NCI-H2171 (cell line): ENCODE data around the gene COL23A1.
"Not testable (repeated sequence)": the region's sequence is repeated elsewhere in the genome, so short reads cannot be mapped to it uniquely, and the experiment has no call there.

Source experiments
- DNase-seq: peaks from one replicate; lab custom pipeline; 2025; lab: John Stamatoyannopoulos, UW

The COL23A1 gene

GRCh38 chr5:178588769-178589168 is 1.4 kb downstream of the COL23A1 start:
- DNase-seq: no peak

DNA sequence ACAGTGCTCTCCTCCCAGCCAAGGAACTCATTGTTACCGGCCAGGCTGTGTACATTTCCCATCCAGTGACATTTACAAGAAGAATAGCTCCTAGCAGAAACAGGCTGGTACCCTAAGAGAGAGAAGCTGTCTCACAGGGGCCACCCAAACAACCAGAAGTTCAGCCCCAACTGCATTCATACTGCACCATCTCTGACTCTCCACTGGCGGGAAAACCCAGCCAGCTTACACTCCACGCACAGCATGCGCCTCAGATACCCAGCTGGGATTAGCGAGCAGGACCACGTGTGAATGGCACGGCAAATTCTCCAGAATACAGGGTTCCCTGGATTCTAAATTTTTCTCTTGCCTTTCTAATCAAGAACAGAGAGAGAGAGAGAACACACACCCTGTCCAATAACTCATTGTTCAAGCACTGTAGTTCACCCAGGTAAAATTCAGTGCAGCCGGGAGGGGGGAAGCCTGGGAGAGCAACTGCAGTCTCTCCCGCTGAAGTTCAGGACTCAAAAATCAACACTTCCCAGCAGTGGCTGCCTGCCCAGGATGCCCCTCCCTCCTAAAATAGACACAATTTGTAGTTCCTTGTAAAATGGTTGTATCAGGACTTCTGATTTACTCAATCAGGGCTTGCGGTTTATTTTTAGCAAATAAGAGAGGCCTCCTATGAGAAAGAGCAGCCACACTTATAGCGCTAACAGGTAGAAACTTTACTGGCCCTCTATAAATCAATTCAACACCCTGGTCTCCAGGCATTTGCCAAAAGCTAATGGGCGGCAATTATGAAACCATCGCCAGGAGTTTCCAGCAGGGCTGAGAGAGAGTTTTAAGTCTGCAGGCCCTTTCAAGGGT is 2.2 kb downstream of the COL23A1 start:
- no peak for DNase-seq

DNA sequence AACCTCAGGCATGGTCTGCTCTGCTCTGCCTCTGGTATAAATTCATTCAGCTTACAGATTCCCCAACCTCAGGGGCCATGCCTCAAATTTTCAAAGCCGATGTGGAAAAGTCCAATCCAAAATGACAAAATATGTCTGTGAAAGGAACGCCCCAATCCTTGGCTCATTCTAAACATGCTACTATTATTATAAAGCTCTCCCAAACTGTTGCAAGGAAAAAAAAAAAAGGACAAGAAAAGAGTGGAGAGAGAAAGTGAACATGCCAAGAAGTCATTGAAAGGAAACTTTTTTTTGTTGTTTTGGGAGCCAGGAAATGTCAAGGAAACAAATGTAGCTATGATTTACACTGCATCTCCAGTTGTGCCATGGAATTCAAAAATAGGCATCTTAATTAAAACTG is 3.8 kb downstream of the COL23A1 start:
- no peak for DNase-seq

GRCh38 chr5:178585421-178585820 is 4.8 kb downstream of the COL23A1 start:
- DNase-seq: not testable (repeated sequence)

DNA sequence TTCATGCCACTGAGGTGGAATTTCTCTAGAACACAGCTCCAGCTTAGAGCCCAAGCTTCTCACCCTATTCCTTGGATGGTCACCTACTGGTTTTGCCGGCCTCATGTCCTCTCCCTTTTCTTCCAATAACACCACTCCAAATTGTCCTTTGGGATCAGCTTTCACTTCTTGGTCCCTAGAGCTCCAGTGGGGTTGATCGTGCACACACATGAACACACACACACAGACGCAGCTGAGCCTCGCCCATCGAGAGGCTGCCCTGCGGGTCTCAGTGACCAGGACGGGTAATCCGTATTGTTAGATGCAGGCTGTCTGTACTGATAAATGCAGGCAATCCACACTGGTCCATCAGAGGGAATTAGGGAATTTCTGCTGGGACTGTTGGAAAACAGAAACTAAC is 6.9 kb downstream of the COL23A1 start:
- DNase-seq: no peak

DNA sequence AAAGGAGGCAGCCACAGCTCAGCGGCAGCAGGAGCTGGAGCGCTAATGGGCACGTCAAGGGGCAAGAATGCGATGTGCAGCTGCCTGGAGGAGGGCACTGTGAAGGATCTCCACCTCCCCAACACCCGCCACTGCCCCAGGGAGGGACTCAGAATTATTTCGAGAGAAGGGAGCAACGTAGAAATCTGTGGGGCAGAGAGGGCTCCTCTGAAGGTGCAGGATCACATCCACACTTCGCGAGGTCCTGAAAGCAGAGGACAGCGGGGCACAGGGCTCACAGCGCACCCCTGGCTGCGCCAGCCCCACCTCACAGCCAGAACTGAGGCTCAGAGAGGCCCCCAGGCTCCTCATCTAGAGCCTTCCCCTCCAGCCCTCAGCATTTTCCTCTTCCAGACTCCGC is 7.9 kb downstream of the COL23A1 start:
- no peak for DNase-seq

DNA sequence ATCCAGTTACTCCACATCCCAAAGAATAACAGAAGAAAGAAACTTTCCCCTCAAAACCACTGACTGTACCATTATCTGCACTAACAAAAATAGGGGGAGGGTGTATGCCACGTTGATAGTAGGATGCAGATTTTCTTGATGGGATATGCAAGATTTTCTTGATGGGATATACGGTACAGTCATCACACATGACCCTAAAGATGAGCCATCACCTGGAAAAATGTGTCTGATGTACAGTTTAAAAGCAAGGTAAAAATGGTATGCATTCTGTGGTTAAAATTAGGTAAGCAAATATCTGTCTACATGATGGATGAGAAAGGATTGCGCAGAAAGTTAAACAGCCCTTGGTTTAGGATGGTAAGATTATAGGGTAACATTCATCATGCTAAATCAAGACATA is 8.6 kb downstream of the COL23A1 start:
- DNase-seq: no peak

DNA sequence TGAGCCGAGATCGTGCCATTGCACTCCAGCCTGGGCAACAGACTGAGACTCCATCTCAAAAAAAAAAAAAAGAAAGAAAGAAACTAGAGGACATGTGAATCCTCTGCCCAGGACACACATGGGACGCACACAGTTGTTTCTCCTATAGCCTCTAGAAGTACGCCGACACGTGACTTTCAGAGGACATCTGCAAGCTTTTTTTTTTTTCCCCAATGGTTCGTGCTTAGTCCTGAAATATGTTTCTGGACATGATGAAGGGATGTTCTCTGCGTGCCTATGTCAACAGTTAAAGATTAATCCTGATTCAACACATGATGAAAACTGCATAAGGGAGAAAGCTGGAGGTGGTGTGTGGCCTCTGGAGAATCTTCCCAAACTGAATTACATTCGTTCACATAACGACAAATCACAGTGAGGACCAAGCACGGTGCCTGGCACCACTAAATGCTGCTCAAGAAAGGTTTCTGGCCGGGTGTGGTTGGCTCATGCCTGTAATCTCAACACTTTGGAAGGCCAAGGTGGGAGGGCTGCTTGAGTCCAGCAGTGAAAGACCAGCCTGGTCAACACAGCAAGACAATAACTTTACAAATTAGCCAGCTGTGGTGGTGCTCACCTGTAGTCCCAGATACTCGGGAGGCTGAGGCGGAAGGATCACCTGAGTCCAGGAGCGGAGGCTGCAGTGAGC is 9.8 kb downstream of the COL23A1 start:
- no peak for DNase-seq

DNA sequence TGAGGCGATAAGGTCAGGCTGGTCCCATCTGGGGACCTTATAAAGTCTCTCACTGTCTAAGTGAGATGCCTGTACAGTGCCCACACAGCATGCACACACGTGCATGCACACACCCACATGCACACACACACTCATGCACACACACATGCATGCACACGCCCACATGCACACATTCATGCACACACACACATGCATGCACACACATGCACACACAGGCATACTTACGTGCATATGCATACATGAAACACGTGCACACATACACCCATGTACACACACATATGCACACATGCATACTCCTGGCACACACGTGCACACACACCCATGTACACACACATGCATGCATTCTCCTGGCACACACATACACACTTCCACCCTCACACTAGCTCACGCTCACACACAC is 12.2 kb downstream of the COL23A1 start:
- no peak for DNase-seq

DNA sequence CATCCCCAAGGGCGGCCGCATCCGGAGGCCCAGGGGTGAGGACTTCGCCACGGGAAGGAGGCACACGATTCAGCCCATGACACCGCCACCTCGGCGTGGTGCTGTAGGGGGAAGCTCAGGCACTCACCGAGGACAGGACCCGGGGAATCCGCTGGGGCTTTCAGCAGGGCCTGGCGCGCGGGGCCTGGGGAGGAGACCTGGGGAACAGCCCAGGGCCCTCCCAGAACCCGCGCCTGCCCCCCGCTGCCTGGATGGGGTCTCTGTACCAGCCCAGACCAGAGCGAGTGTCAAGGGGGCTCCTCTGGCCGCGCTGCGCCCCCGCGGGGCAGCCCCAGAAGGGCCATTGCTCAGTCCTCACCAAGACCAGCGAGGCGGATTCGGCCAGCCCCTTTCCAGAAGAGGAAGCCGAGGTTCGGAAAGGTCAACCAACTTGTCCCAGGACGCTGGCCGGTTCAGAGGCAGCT is 12.8 kb downstream of the COL23A1 start:
- no peak for DNase-seq

DNA sequence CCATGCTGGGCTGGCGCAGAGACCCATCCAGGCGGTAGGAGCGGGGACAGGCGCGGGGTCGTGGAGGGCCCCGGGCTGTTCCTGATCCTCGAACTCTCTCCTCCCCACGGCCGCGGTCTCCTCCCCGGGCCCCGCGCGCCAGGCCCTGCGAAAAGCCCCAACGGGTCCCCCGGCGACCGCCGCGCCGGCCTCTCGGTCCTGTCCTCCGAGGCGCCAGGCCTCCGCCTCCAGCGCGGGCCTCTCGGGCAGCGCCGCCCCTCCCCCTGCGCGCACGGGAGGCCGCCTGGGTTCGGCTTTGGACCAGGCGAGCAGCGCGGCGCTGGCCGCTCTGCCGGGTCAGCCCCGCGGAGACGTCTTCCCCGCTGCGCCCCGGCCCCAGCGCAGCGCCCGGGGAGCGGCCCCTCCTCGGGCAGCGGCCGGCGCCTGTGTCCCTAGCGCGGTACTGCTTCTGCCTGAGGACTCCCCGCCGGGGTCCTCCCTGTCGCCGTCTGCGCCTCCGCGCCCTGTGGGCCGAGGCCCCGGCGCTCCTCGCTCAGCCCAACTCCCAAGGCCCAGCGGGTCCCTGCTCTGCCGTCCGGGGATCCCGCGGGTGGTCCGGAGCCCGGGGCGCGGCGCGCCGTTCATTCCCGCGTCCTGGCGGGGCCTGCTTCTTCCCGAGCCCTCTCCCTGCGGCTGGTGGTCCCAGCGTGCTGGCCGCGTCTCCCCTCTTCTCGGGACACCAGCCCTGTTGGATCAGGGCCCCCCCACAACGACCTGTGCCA is 13.4 kb downstream of the COL23A1 start:
- no peak for DNase-seq

DNA sequence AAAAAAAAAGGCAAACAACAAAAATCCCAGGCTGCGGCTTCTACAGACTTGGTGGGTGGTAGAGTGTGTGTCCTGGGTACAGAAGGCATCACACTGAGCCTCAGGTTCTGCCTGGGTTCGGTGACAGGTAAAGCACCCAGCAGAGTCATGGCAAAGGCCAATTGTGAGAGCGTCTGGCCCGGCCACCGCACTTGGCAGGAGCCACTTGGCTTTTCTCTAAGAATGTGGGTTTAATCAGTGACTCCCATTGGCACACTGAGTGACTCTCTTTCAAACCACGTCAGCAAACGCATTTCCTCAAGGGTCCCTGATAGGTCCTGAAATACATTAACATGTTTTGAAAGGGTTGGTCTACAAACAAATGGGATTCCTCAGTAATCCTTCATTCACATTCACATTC is 17.0 kb downstream of the COL23A1 start:
- DNase-seq: no peak

DNA sequence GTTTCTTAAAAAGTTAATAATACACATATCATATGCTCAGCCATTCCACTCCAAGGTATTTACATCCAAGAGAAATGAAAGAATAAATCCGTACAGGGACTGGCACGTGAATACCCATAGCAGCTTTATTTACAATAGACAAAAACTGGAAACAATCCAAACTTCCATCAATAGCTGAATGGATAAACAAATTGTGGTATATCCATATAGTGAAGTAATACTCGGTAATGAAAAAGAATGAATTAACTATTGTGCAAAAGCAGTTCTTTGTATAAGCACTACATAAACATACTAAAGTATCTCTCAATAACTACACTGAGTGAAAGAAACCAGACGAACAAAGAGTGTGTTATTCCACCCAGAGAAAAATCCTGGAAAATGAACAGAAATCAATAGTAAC is 17.6 kb downstream of the COL23A1 start:
- no peak for DNase-seq

- DNase-seq: no peak
Measured at GRCh38 chr5:178569485-178569884, 20.7 kb downstream of the COL23A1 start.

DNA sequence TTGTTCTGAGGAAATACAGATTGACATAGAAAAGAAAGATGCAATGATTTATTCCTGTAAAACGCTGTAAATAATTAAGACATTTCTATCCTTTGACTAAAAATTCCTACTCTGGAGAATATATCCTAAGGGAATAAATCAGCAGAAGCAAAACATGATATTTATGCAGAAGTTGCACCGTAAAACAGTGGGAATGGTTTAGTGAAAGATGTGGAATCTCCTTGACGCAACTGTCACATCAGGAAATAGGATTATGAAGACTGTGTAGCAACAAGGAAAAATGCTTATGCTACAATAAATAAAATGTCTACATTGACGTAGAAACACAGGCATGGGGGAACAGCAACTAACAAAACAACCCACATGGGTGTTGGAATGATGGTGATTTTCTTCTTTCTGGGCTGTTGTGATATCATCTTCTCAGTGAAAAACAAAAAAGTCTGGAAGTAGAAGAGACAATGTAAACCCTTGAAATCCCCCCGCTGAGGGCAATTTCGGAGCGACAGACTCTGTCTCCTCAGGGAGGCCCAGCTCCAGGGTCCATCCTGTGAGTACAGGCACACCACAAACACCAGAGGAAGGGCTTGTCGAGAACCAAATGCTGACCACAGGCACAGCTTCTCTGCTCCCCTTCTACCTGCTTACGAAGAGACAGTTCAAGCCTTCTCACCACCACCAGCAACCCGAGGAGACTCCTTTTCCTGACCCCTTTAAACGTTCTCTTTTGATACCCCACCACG is 25.2 kb downstream of the COL23A1 start:
- DNase-seq: no peak

- no peak for DNase-seq
Measured at GRCh38 chr5:178564397-178564796, 25.8 kb downstream of the COL23A1 start.

GRCh38 chr5:178563621-178564020 is 26.6 kb downstream of the COL23A1 start:
- no peak for DNase-seq

GRCh38 chr5:178561746-178562264 is 28.4 kb downstream of the COL23A1 start:
- no peak for DNase-seq

DNA sequence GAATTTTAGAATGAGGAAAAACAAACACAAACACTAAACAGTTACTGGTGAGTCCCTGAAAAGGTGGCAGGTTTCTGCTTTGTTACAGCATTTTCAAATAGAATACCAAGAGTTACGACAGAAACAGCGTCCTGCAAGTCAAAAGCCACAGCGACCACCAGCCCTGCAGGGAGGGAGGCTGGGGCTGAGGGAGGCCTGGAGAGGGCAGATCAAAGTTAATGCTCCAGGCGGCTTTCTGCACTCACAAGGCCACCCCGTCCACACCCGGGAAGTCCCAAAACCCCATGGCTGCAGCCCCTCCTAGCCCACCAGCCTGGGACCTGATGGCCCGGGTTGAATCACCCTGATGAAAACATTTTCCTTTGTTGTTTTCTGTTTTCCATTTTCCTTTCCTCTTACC is 29.3 kb downstream of the COL23A1 start:
- DNase-seq: no peak

DNA sequence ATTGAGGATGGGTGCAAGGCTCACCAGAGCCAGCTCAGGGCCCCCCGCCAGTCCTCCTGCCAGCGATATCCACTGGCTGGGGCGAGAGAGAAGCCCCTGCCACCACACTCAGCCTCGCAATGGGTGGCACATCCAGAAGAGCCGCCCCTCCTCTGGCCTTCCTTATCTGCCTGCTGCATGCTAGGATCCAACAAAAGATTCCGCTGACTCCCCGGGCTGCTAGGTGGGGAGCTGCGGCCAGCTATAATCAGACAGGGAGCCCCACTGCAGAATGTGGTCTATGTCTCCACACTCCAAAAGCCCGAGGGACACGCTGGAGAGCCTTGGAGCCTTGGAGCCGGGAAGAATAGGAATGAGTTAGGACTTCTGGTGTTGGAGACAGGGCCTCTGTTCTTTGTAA is 32.8 kb downstream of the COL23A1 start:
- no peak for DNase-seq

GRCh38 chr5:178555771-178556211 is 34.4 kb downstream of the COL23A1 start:
- DNase-seq: no peak

DNA sequence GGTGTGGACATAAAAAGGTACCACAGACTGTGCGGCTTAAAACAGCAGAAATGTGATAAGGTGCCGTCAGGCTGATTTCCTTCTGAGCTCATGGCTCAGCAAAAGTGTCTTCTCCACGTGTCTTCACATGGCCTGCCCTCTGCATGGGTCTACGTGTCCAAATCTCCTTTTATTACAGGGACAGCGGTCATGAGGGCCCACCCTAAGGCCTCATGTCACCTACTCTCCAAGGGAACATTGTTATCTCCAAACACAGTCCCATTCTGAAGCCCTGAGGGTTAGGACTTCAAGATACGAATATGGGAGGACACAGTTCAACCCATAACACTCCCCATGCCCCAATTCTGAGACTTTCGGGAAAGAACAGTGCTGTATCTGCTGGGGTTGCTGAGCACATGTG is 35.2 kb downstream of the COL23A1 start:
- DNase-seq: no peak
